HuH-7 (cell line): ENCODE data around the gene COL13A1.

Source experiments
- DNase-seq: peaks from one replicate; pipeline ENCODE4 v3.0.0; 2011; ENCODE audit warnings: low spot score

Gene COL13A1

DNA sequence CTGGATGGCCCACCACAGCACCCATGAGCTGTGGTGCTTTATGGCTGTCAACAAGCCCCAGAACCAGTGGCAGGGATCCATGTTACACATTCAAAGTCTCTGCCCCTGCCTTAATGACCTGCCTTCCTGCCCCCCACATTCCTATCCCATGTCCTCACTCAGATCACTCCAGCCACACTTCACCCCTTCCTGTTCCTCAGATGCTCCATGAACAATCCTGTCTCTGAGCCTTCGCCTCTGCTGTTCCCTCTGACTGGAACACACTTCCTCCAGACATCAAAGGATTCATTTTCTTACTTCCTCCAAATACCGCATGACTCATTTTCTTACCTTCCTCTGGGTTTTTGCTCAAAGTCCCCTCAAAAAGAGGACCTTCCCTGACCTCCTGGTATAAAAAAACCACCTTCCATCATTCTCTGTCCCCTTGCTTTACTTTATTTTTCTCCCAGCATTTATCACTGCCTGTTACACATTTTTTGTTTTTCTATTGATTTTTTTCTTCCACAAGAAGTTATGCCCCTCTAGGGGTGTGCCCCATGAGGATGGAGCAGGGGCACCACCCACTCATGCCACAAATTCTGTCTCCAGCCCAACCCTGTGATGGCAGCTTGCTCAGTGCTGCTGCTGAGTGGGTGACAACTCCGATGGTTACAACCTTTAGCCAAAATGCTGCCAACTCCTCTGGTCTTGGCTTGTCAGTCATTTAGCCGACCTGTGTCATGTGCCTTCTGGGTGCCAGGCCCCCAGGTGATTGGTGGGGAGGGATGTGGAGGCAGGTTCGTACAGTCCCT, 18.2 kb downstream of the COL13A1 start:
- no peak for DNase-seq

DNA sequence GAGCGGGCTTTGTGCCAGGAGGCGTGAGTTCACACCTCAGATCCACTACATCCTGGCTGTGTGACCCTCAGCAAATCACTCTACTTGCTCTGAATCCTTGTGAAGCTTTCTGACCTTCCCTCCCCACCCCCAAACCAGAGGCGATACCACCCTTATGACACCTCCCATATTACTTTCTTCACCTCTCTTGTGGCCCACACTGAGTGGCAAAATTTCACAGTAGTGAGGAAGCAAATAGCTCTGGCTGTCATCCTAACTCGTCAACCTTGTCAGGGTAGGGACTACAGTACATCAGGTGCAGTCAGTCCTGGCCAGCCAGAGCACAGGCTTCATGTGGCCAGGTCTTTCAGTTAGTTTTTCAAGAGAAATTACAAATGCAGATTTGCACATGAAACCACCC, 19.1 kb downstream of the COL13A1 start:
- no peak for DNase-seq

DNA sequence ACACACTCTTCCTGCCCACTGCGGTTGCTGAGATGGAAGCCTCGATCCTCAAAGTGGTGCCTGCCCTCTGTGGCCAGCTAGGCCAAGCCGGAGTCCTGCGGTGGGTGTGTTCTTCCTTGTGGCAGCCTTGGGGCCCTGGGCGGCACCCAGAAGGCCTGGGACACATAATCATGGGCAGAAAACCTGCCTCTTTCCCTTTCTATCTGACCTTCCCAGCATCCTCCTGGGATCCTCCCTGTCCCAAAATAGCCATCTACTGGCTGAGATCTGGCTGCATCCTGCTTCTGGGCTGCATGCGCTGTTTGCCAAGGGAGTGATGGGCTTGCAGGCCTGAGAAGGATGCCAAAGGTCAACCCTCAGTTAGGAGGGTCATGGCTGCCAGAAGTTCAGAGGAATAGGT, 23.9 kb downstream of the COL13A1 start:
- no peak for DNase-seq

DNA sequence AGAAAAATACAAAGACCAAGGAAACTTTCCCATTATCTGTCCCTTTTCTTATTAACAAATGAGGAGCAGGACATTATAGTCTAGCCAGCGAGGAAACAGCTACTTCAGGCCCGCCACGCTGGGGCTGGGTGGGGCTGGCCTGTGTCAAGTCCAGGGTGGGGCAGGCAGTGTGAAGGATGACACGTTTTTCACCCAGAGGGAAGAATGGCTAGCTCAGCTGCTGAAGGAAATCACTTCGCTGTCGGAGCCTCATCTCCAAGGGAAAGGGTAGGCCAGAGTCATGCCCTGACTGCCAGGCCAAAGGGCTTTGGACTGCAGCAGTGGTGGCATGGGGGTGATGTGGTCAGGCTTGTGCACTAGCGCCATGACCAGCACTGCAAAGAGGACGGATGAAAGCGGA, 24.4 kb downstream of the COL13A1 start:
- DNase-seq, result no peak

DNA sequence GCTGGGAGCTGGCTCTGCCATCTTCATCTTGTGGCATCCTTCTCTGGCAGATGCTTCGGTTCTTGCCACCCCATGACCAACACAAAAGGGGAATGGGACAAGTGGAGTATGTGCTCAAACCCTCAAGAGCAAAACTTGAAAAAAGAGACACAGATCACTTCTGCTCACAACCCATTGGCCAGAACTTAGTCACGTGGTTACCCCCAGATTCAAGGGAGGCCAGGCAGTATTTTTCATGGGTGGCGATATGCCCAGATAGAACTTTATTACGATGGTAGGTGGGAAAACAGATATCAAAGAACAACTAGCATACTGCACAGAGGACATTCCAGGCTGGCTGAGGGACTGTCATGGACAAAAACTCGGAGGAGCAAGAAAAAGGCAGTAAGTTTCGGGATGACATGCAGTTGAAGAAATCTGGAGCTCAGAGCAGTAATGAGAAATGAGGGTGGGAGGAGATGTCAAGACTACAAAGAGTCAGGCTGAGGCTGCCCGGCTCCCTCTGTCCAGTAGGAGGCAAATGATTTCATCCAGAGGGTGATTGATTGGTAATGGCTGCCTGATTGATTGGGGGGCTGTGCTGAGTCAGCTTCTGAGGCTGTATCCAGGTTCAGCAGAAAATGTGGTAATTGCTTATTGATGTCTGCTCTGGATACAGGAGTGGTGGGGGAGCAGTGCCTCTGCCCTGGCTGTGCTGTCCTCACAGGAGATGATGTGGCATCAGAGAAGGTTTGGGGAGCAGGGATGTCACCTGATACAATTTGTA, 25.3 kb downstream of the COL13A1 start:
- no peak for DNase-seq

DNA sequence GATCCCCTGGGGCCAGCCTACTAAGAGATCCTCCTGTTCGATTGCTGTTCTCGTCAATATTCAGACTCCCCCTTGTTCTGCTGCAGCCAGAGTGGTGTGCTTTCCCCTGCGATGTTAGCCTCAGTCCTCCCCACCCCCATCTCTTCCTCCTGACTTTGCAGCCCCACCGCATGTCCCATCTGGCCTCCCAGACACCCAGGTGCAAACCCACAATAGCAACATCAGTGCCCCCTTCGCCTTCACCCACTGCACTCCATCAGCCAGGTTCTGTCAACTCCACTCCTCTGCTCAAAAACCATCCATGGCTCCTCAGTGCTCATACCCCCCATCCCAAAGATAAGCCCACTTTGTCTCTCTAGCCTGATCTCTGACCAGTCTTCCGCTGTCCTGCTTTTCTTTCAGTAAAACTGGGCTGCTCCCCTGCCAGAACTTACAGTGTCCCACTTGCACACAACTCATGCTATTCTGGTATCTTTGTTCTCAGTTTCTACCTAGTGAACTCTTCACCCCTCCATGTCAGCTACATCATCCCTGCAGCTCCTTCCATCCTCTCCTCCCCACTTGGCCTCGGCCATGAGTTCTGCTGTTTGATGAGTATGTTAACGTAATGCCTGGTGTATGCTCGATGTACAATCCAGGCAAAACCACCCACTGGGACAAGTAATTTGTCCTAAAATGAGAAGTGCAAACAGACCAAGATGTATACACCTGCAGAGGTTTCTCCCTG, 26.6 kb downstream of the COL13A1 start:
- DNase-seq, result no peak

DNA sequence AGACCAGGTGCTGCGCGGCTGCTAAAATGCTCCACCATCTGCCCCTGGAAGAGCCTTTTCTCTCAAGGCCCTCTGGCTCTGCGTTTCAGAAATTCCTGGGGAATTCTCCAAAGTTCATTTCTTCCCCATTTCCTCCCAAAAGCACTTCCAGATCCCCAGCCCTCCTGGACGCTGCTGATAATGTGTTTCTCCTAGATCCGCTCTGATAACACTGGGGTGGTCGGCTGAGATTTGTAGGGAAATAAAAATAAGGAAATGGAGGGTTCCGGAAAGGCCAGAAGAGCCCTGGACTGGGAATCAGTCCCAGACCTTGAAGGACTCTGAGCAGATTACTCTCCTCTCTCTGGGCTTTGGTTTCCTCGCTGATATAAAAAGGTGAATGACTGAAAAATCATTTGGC, 28.1 kb downstream of the COL13A1 start:
- no peak for DNase-seq

DNA sequence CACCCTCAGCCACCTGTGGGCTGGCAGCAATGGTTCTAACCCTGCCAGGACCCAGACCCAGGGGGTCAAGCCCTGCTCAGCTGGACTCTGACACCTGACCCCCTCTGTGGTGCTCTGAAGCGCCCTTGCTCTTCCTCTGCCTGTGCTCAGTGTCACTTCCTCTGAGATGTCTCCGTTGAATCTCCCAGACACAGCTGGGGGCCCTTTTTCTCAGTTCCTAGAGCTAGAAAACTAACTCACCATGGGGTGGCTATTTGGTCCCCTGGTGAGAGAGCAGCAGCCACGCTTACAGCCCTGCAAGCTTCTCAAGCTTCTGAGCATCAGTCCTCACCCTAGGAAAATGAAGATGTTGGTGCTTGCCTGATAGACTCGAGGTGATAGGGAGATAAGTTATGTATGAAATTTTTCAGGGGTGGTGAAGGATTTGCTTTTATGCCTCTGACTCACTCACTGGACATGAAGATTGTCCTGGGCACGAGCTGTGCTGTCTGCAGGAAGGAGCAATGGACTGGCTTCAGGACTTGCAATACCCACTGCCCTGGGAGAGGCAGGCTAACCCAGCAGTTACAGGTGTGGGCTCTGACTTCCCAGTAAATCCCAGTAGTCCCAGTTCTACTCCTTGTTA, 29.6 kb downstream of the COL13A1 start:
- DNase-seq, result no peak

DNA sequence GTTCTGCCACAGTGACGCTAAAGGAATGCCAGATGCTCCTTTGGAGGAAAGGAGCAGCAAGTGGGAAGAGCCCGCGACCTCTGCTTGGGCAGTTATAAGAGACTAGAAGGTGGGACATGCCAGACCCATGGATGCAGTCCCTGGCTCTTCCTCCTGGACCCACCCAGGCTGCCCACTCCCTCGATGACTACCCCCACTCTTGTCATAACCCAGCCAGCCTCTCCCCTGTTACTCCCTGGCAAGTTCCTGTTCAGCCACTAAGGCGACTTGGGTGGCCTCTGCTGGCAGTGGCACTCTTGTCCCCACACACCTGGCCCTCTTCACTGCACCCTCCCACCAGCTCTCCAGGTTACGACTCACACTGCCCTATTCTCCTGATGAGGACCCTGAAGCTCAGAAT, 33.5 kb downstream of the COL13A1 start:
- DNase-seq, result no peak

DNA sequence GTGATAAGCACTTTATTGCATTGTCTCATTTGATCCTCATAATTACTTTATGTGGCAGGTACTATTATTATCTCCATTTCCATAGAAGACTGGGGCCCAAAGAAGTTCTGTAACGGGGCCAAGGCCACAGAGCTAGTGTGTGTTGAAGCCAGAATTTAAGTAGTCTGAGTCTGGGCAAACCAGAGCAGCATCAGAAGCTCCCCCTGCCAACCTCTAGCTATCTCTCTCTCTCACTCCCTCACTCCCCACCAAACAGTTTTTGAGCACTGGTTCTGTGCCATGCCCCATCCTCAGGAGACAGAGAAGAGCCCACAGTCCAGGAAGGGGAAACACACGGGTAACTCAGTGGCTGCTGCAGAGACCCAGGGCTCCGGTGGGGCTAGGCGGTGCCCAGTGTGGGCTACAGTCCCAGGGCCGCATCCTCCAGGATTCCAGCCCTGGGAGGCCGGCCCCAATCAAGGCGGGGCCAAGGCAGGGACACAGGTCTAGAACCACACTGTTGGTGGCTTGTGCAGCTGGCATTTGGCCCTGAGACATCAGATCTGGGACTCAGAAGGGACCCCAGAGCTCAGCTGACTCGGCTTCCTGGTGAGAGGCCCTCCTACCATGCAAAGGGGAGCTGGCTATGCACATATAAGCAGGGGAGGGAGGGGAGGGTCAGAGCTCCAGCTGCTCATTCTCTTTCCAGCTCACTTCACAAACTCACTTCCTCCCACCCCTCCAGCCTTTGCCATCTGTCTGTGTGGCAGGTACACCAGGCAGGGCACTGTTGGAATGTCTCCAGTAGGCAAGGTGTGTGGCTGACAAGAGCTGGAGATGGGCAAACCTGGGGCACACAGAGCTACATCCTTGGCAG, 34.4 kb downstream of the COL13A1 start:
- no peak for DNase-seq

DNA sequence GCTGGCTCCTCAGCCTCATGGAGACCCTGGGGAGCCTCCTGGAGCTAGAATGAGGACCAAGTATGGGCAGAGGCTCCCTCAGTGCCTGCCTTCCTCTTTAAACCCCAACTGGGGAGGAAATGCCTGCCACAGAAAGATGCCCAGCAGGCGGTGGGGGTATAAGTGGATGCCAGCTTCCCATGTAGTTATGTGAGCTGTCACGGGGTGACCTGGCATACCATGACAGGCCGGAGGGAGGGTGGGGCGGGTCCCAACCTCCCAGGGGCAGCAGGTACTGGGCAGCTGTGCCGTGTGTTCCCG, 35.0 kb downstream of the COL13A1 start:
- DNase-seq, result no peak

DNA sequence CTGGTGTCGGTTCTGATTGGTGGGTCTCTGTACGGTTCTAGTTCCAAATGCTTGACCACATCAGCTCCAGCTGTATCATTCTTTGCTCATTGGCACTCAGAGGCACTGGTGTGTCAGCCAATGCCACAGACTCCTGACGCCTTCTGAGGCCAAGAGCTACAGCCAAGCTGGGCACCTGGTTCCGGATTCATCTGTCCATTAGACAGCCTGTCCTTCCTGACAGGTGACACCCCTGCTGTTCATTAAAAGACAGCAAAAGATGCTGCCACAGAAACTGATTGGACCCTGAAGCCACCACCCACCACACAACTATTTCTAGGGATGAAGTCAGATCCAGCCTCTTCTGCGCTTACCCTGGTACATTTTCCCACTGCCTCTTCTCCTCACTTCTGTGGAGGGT, 35.6 kb downstream of the COL13A1 start:
- no peak for DNase-seq

DNA sequence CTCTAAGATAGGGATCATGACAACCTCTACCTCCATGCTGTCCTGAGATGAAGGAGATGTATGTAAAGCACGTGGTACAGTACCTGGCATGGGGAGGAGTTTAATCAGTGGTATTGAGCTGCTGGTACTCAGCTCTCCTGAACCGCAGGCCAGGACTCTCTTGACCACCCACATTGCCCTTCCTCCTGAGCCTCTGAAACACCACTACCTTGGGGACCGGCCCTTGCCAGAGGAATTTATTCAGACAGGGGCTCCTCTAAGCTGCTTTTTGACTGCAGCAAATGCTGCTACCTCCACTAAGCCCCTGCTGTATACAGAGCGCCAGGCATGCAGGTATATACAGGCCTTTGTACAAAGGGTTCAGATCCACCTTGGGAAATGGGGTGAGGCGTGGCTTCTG, 36.7 kb downstream of the COL13A1 start:
- DNase-seq, result no peak

DNA sequence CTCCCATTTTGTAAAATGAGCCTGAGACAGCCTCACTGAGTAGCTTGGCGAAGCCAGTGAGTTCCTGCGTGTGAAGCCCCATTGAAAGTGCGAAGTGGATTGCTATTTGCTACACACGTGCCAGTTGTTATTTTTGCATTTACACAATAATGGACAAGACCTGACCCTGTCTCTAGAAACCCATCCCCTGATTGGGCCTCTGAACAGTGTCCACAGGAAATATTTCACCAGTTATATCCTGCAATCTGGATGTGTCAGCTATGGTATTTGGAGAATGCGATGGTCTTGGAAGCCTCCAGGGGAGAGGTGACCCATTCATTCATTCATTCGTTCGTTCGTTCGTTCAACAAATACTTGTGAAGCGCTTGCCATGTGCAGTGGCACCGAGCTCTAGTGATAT, 37.1 kb downstream of the COL13A1 start:
- no peak for DNase-seq

DNA sequence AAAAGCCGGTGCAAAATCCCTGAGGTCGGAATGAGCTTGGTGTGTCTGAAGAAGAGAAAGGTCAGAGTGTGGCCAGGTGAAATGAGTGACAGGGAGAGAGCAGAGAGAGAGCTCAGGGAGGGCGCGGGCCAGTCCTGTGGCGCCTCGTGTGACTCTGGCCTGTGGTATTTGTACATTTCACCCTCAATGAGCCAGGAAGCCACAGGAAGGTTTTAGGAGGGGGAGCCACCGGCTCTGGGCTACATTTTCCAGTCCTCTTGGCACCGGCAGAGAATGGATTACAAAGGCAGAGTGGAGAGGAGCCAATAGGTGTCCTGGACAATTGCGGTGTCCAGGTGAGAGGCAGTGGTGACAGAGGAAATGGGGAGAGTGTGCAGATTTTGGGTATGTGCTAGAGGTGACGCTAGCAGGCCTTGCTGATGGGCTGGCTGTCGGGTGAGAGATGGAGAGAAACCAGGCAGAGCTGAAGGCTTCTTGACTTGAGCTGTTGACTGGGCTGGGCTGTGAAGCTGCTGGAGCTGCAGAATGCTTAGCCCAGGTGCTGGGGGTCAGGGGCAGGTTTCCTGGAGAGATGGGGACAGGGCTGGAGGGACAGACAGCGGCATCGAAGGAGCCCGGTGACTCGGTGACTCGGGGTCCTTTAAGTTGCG, 38.1 kb downstream of the COL13A1 start:
- no peak for DNase-seq

DNA sequence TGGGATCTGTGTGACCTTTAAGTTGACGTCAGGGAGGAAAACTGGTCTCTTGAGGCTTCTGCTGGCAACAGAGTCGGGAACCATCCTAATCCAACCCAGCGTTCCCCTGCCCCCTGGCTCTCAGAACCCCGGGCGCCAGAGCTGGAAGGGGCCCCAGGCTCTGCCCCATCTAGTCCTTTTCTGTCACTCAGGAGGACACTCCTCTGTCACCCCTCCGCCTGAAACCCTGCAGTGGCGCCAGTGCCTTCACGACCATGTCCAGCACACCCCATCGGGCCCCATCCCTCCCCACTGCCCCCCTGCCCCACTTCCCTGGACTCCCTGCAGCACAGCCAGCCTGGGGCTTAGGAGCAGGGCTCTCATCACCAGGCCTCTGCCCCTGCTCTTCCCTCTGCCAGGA, 39.1 kb downstream of the COL13A1 start:
- DNase-seq, result no peak

DNA sequence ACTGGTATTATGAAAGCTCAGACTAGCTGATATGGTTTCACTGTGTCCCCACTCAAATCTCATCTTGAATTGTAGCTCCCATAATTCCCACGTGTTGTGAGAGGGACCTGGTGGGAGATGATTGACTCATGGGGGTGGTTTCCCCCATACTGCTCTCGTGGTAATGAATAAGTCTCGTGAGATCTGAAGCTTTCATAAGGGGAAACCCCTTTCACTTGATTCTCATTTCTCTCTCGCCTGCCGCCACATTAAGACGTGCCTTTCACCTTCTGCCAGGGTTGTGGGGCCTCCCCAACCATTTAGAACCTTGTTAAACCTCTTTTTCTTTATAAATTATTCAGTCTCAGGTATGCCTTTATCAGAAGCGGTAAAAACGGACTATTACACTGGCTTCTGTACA, 40.3 kb downstream of the COL13A1 start:
- no peak for DNase-seq

DNA sequence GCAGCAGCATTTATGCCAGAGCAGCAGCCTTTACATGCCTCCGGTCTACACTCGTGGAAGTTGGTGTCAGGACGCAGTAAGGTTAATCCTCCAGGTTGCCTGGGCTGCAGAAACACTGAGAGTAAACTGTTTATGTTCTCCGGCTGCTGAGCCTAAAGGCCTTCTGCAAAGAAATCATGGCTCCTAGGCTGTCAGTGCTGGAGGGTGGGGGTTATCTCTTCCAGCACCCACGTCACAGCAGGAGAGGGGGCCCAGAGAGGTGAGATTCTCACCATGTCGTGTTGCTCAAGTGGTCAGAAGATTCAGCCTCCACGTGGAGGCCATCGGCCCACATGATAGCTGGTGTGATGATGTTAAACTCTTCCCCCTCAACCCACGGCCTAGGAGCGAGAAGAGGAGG, 41.2 kb downstream of the COL13A1 start:
- DNase-seq, result no peak

DNA sequence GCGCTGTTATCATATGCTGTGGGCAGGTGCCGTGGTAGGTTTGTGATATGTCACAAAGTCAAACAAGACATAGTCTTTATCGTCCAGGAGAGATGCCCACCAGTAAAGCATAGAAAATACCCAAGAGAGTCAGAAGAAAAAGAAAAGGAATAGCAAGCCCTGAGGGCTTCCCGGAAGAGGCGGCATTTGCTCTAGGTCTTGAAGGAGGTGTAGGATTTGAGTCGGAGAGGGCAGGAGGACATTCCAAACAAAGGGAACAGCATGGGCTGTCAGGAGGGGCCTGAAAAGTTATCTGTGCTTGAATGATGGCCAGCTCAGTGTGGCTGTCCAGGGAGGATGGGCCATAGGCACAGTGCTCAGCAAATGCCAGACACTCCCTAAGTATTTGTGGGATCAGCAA, 42.2 kb downstream of the COL13A1 start:
- no peak for DNase-seq

DNA sequence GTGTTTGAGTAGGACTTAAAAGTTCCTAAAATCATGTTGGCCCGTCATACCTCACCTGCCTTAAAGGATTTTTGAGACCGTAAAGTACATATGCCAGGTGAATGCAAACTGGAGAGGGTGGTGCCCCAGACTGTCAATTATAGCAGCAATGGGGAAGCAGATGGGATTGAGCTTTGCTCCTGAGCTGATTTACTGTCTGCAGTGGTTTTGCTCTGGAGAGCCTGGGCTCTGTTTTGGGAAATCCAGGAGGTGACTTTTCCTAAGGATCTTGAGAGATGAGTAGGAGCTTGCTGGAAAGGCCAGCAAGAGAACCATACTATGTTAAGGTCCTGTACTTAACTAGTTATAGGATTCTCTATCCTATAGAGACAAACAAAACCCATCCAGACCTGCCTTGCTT, 43.0 kb downstream of the COL13A1 start:
- DNase-seq, result no peak

DNA sequence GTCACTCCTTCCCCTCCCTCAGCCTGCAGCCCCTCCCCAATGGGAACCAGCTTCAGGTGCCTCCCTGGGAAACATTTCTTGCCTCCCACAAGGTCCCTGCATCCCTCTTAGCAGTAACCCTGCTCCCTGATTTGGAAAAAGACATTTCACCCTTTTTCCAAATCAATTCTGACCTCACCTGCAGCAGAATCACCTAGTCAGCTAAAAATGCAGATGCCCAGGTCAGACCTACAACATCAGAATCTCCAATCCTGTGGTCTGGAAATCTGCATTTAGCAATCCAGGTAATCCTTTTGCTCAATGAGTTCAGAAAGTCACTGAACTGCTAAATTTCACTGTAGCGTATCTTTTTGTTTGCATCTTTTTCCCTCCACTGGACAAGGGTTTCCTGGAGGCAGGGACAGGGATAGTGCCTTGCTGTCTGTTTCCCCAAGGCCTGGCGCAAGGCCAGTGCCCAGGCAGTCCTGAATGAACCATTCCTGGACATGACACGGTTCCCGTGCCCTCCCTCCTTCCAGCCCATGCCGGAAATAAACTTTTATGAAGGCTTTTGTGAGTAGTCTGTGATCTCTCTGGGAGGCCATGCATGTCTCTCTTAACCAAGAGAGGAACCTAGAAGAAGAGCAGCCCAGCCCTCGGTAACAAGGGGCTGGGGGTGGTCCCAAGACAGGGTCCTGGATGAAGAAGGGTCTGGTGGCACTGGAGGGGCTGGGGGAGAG, 44.0 kb downstream of the COL13A1 start:
- DNase-seq, result no peak
